Hepatocyte (in vitro differentiated cells): ENCODE measurements around the gene CA11. TPM values are rescaled to one million over a fixed set of nuclear protein-coding genes. Genes with fewer than 3 reads are reported as not detected.

Experiments
- DNase-seq: peaks from one replicate; pipeline ENCODE4 v3.0.0-alpha.2; 2016; ENCODE audit warnings: low spot score
- H2AFZ ChIP-seq: fragments of 200-600 bp; sonication (generic); 2 replicates; pipeline ENCODE4 v1.6.0; 2016; ENCODE audit warnings: antibody characterized with exemption, mild to moderate bottlenecking
- H3K27ac ChIP-seq: fragments of 200-600 bp; sonication (generic); 2 replicates; pipeline ENCODE4 v1.5.1; 2016; ENCODE audit warnings: mild to moderate bottlenecking
- H3K27me3 ChIP-seq: fragments of 200-600 bp; sonication (generic); 2 replicates; pipeline ENCODE4 v1.6.1; 2016
- H3K36me3 ChIP-seq: fragments of 200-600 bp; sonication (generic); replicated peaks from 2 replicates; pipeline ENCODE4 v1.5.1; 2016; ENCODE audit warnings: low read depth; ENCODE audit not compliant: insufficient read depth
- H3K4me1 ChIP-seq: fragments of 200-600 bp; sonication (generic); 2 replicates; pipeline ENCODE4 v1.5.1; 2016; ENCODE audit warnings: mild to moderate bottlenecking, moderate library complexity; ENCODE audit not compliant: insufficient read depth
- H3K4me2 ChIP-seq: fragments of 200-600 bp; sonication (generic); 2 replicates; pipeline ENCODE4 v1.6.0; 2016
- H3K4me3 ChIP-seq: fragments of 200-600 bp; sonication (generic); 2 replicates; pipeline ENCODE4 v1.5.1; 2016; ENCODE audit warnings: mild to moderate bottlenecking
- H3K79me2 ChIP-seq: fragments of 200-600 bp; sonication (generic); 2 replicates; pipeline ENCODE4 v1.6.0; 2017; ENCODE audit warnings: mild to moderate bottlenecking
- H3K9me2 ChIP-seq: fragments of 200-600 bp; sonication (generic); replicated peaks from 2 replicates; pipeline ENCODE4 v1.6.0; 2017; ENCODE audit warnings: mild to moderate bottlenecking; ENCODE audit not compliant: insufficient read depth
- H3K9me3 ChIP-seq: fragments of 200-600 bp; sonication (generic); 2 replicates; pipeline ENCODE4 v1.5.1; 2016; ENCODE audit warnings: low read depth, mild to moderate bottlenecking
- H4K20me1 ChIP-seq: fragments of 200-600 bp; sonication (generic); 2 replicates; pipeline ENCODE4 v1.6.0; 2016; ENCODE audit warnings: mild to moderate bottlenecking; ENCODE audit not compliant: insufficient read depth, poor library complexity, severe bottlenecking
- EZH2 ChIP-seq: fragments of 200-600 bp; sonication (generic); IDR thresholded peaks from 2 replicates; pipeline ENCODE4 v1.6.1; 2016; ENCODE audit warnings: antibody characterized with exemption, mild to moderate bottlenecking, borderline replicate concordance
- EZH2phosphoT487 ChIP-seq: fragments of 200-600 bp; sonication (generic); IDR thresholded peaks from one replicate; pipeline ENCODE4 v1.6.1; 2018; ENCODE audit warnings: antibody characterized with exemption, mild to moderate bottlenecking, low read depth, moderate library complexity; ENCODE audit not compliant: unreplicated experiment, severe bottlenecking
- WGBS: methylation state at CpG from one replicate; pipeline ENCODE4 v1.1.6; 2016; ENCODE audit warnings: low lambda C conversion rate; ENCODE audit errors: missing lambda C conversion rate; 5-methylcytosine and 5-hydroxymethylcytosine counted together
- polyA plus RNA-seq: library from polyadenylated mRNA; unstranded; fragments of >200 nt; fragmentation: Nextera tagmentation; extraction: Ambion mirVana; gene quantifications from 2 replicates; pipeline ENCODE4 v1.2.1, GENCODE V29; 2016
- total RNA-seq: library from RNA; depleted of rRNA; stranded (reverse); fragments of >200 nt; gene quantifications from 2 replicates; pipeline ENCODE4 v1.2.3, GENCODE V29; 2014
- TF ChIP-seq, protein P1 (sequence below): fragments of 200-600 bp; sonication (generic); IDR thresholded peaks from 2 replicates; pipeline ENCODE4 v1.5.1; 2016; ENCODE audit warnings: antibody characterized with exemption, mild to moderate bottlenecking; ENCODE audit not compliant: poor library complexity

The CA11 gene
- total and polyA plus RNA-seq, 2 experiments from 2014 or later: 12.0 to 43.6 TPM

GRCh38 chr19:48600679-48601417 is 45.1 kb downstream of the CA11 start:
- H3K4me3 ChIP-seq: no peak overlapping the region
- no peak overlapping the region for H3K4me2 ChIP-seq
- no peaks in the 10 kb centered on the region for H3K9me3 ChIP-seq
- H3K36me3 ChIP-seq: no peaks in the 10 kb centered on the region
- peaks cover 4% of the 10 kb centered on the region for H3K4me1 ChIP-seq
- TF ChIP-seq EZH2: no peak
- no peak for TF ChIP-seq EZH2phosphoT487
- TF ChIP-seq, protein P1, sequence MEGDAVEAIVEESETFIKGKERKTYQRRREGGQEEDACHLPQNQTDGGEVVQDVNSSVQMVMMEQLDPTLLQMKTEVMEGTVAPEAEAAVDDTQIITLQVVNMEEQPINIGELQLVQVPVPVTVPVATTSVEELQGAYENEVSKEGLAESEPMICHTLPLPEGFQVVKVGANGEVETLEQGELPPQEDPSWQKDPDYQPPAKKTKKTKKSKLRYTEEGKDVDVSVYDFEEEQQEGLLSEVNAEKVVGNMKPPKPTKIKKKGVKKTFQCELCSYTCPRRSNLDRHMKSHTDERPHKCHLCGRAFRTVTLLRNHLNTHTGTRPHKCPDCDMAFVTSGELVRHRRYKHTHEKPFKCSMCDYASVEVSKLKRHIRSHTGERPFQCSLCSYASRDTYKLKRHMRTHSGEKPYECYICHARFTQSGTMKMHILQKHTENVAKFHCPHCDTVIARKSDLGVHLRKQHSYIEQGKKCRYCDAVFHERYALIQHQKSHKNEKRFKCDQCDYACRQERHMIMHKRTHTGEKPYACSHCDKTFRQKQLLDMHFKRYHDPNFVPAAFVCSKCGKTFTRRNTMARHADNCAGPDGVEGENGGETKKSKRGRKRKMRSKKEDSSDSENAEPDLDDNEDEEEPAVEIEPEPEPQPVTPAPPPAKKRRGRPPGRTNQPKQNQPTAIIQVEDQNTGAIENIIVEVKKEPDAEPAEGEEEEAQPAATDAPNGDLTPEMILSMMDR: no peak
- WGBS: 87% methylated on average over 12 of the region's 21 CpGs
- H3K27ac ChIP-seq: no peak overlapping the region
- H3K79me2 ChIP-seq: no peaks in the 10 kb centered on the region
- no peak overlapping the region for H2AFZ ChIP-seq
- no peaks in the 10 kb centered on the region for H4K20me1 ChIP-seq
- DNase-seq: no peak
- H3K9me2 ChIP-seq: no peaks in the 10 kb centered on the region
- no peaks in the 10 kb centered on the region for H3K27me3 ChIP-seq

GRCh38 chr19:48598996-48599700 is 46.8 kb downstream of the CA11 start:
- Histone ChIP-seq H3K9me3 (no peaks in the 10 kb centered on the region), H2AFZ (no peak overlapping the region), H3K9me2 (no peaks in the 10 kb centered on the region), H3K4me2 (no peak overlapping the region), H3K4me3 (no peak overlapping the region), H3K27ac (no peak overlapping the region), H3K79me2 (no peaks in the 10 kb centered on the region), H3K36me3 (no peaks in the 10 kb centered on the region), H4K20me1 (no peaks in the 10 kb centered on the region), H3K27me3 (no peaks in the 10 kb centered on the region), H3K4me1 (peaks cover 4% of the 10 kb centered on the region)
- DNase-seq: no peak
- WGBS: 85% methylated on average over 29 of the region's 30 CpGs
- TF ChIP-seq EZH2phosphoT487 (no peak), EZH2 (no peak)
- TF ChIP-seq, protein P1: no peak

DNA sequence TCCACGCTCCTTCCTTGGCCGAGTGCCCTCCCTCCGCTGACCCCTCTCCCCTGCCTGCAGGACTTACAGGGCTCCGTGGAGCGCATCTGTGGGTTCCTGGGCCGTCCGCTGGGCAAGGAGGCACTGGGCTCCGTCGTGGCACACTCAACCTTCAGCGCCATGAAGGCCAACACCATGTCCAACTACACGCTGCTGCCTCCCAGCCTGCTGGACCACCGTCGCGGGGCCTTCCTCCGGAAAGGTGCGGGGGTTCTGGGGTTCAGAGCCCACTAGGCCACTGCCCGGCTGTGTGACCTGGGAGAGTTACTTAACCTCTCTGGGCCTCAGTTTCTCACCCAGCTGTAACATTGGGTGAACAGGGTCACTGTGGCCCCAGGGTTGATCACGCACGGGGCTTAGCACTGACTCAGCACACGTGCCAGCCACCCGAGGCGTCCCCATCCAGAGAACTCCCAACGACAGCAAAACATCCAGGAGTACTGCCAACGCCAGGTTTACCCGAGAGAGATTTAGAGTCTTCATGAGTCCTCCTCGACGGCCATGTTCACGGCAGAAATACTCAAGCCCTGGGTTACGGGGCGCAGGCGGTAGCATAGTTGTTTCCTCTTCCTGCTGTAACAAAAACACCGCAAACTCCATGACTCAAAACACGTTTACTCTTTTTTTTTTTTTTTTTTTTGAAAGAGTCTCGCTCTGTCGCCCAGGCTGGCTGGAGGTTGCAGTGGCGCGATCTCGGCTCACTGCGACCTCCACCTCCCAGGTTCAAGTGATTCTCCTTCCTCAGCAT is 49.1 kb downstream of the CA11 start:
- no peak overlapping the region for H3K27ac ChIP-seq
- H3K36me3 ChIP-seq: no peaks in the 10 kb centered on the region
- H3K79me2 ChIP-seq: no peaks in the 10 kb centered on the region
- no peak overlapping the region for H3K4me2 ChIP-seq
- no peaks in the 10 kb centered on the region for H3K9me3 ChIP-seq
- no peaks in the 10 kb centered on the region for H3K27me3 ChIP-seq
- 86% methylated on average over 39 of the region's 39 CpGs for WGBS
- no peaks in the 10 kb centered on the region for H3K4me1 ChIP-seq
- no peaks in the 10 kb centered on the region for H3K9me2 ChIP-seq
- H3K4me3 ChIP-seq: no peak overlapping the region
- no peaks in the 10 kb centered on the region for H4K20me1 ChIP-seq
- no peak for DNase-seq
- no peak for TF ChIP-seq EZH2
- TF ChIP-seq EZH2phosphoT487: no peak
- TF ChIP-seq, protein P1: no peak
- no peak overlapping the region for H2AFZ ChIP-seq
